PC-3 (cell line): ENCODE data around the gene AIMP1. TPM values are rescaled to one million over a fixed set of nuclear protein-coding genes. Genes with fewer than 3 reads are reported as not detected.
"Not testable (repeated sequence)": the region's sequence is repeated elsewhere in the genome, so short reads cannot be mapped to it uniquely, and the experiment has no call there.

Experiments
- ATAC-seq: fragments of 200-7000 bp; cut with Tn5 transposase; 2 replicates; pipeline ENCODE4 v1.9.1; 2020; ENCODE audit warnings: mild to moderate bottlenecking, moderate library complexity
- BruUV-seq: library from RNA; stranded (reverse); fragments of 400-500 nt; replicated peaks from 2 replicates; lab custom pipeline; 2021; lab: Mats Ljungman, UMichigan
- CTCF ChIA-PET: fragments of 300-600 bp; sonication (Branson Sonifier 250); formaldehyde crosslinking; loops from one replicate; lab custom pipeline; 2022; ENCODE audit warnings: antibody characterized with exemption; lab: Charles Lee
- POLR2A ChIA-PET: fragments of 300-600 bp; sonication (Branson Sonifier 250); formaldehyde crosslinking; loops from one replicate; lab custom pipeline; 2022; ENCODE audit warnings: antibody characterized with exemption; ENCODE audit not compliant: unreplicated experiment; lab: Charles Lee
- DNase-seq: peaks from one replicate; pipeline ENCODE4 v3.0.0-alpha.2; 2015
- H2AFZ ChIP-seq: fragments of 300-600 bp; sonication (generic); 2 replicates; pipeline ENCODE4 v1.6.0; 2016; ENCODE audit warnings: antibody characterized with exemption, low read length
- H3F3A ChIP-seq: fragments of 300-600 bp; sonication (generic); one replicate; pipeline ENCODE4 v1.6.0; 2017; ENCODE audit warnings: antibody characterized with exemption, low read length, control low read depth, mild to moderate bottlenecking; ENCODE audit not compliant: unreplicated experiment
- H3K27ac ChIP-seq: fragments of 300-600 bp; sonication (generic); 2 replicates; pipeline ENCODE4 v1.5.1; 2016; ENCODE audit warnings: mild to moderate bottlenecking, low read length
- H3K27me3 ChIP-seq: fragments of 300-600 bp; sonication (generic); 2 replicates; pipeline ENCODE4 v1.6.1; 2016; ENCODE audit warnings: low read length, mixed read lengths
- H3K36me3 ChIP-seq: fragments of 300-600 bp; sonication (generic); 2 replicates; pipeline ENCODE4 v1.6.1; 2016; ENCODE audit warnings: low read depth, mixed run types, low read length, mixed read lengths
- H3K4me1 ChIP-seq: fragments of 300-600 bp; sonication (generic); 2 replicates; pipeline ENCODE4 v1.5.1; 2016; ENCODE audit warnings: low read length; ENCODE audit not compliant: insufficient read depth
- H3K4me2 ChIP-seq: fragments of 300-600 bp; sonication (generic); 2 replicates; pipeline ENCODE4 v1.6.0; 2016; ENCODE audit warnings: low read length
- H3K4me3 ChIP-seq: fragments of 300-600 bp; sonication (generic); 2 replicates; pipeline ENCODE4 v1.5.1; 2016; ENCODE audit warnings: mild to moderate bottlenecking, low read length, mixed read lengths
- H3K79me2 ChIP-seq: fragments of 300-600 bp; sonication (generic); 2 replicates; pipeline ENCODE4 v1.6.1; 2017; ENCODE audit warnings: low read length, mixed read lengths
- H3K9ac ChIP-seq: fragments of 300-600 bp; sonication (generic); 2 replicates; pipeline ENCODE4 v1.6.0; 2016; ENCODE audit warnings: mild to moderate bottlenecking, low read length
- H3K9me2 ChIP-seq: fragments of 300-600 bp; sonication (generic); replicated peaks from 2 replicates; pipeline ENCODE4 v1.6.1; 2016; ENCODE audit warnings: mixed run types, low read length, mixed read lengths
- H3K9me3 ChIP-seq: fragments of 300-600 bp; sonication (generic); 2 replicates; pipeline ENCODE4 v1.6.1; 2016; ENCODE audit warnings: low read length, mixed read lengths
- H4K20me1 ChIP-seq: fragments of 300-600 bp; sonication (generic); 2 replicates; pipeline ENCODE4 v1.6.1; 2016; ENCODE audit warnings: low read length, mixed read lengths
- EZH2 ChIP-seq: fragments of 300-600 bp; sonication (generic); IDR thresholded peaks from one replicate; pipeline ENCODE4 v1.6.1; 2017; ENCODE audit warnings: antibody characterized with exemption, mild to moderate bottlenecking, low read length; ENCODE audit not compliant: unreplicated experiment
- EZH2phosphoT487 ChIP-seq: fragments of 300-600 bp; sonication (generic); IDR thresholded peaks from 2 replicates; pipeline ENCODE4 v1.6.1; 2018; ENCODE audit warnings: mild to moderate bottlenecking, antibody characterized with exemption, low read length, borderline replicate concordance
- intact Hi-C: fragments of 100-400 bp; cut with micrococcal nuclease; formaldehyde crosslinking; loops from 2 replicates; pipeline ENCODE4 v1.9.0; 2023
- total RNA-seq: library from RNA; depleted of rRNA; stranded (reverse); fragments of >200 nt; gene quantifications from 2 replicates; pipeline ENCODE4 v1.2.3, GENCODE V29; 2014
- TF ChIP-seq, protein P1 (sequence below): fragments of 300-600 bp; sonication (generic); conservative IDR thresholded peaks from 2 replicates; pipeline ENCODE4 v1.5.1; 2017; ENCODE audit warnings: antibody characterized with exemption, low read depth, mild to moderate bottlenecking, low read length

Gene AIMP1
- total RNA-seq, 1 experiment from 2014 or later: 15.9 TPM

- CTCF ChIA-PET: no interaction called here
- Histone ChIP-seq H3K9me3 (no peaks in the 10 kb centered on the region), H3K36me3 (no peaks in the 10 kb centered on the region), H3K9me2 (no peaks in the 10 kb centered on the region), H3K27me3 (no peaks in the 10 kb centered on the region), H3K79me2 (peaks cover 71% of the 10 kb centered on the region), H3K4me3 (peak overlapping the region; percentile 86; the same call in 1 of the 2 replicates), H2AFZ (no peak overlapping the region), H3K27ac (no peak overlapping the region), H3K9ac (no peak overlapping the region), H4K20me1 (no peaks in the 10 kb centered on the region), H3K4me2 (peak overlapping the region; percentile 90), H3F3A (no peaks in the 10 kb centered on the region), H3K4me1 (peaks cover 24% of the 10 kb centered on the region)
- POLR2A ChIA-PET: no interaction called here
- DNase-seq: peak; percentile 6
- intact Hi-C loops: loop anchor here (5.0 kb wide), 1 partner anchor 51 kb away; no protein-coding TSS in a partner anchor
- ATAC-seq: no peak
- BruUV-seq: no TSS peak
- no peak for TF ChIP-seq EZH2phosphoT487
- TF ChIP-seq EZH2: no peak
Measured at GRCh38 chr4:106318511-106318910, 2.2 kb downstream of the AIMP1 start.

DNA sequence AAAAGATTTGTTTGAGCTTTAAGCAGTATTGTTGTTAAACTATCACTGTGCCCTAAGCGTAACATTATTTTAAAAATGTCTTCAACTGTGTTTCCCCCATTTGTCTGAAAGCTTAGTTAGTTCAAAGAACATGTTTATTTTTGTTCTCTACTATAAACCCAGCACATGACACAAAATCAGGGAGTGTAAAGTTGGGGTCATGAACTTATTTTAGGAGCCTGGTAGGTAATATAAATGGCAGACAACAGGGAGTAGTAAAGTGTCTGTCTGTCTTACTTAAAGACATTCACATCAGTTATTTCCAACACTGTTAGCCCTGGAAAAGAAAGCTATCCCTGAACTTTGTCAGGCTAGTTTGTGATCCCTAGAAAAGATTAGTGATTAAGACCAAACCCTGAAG is 3.9 kb downstream of the AIMP1 start:
- H3K4me1 ChIP-seq: peaks cover 19% of the 10 kb centered on the region
- intact Hi-C loops: no loop called here
- no peak overlapping the region for H3K4me2 ChIP-seq
- POLR2A ChIA-PET: no interaction called here
- H4K20me1 ChIP-seq: no peaks in the 10 kb centered on the region
- H3K9me3 ChIP-seq: no peaks in the 10 kb centered on the region
- no peak overlapping the region for H3K27ac ChIP-seq
- ATAC-seq (no peak), DNase-seq (no peak)
- H2AFZ ChIP-seq: no peak overlapping the region
- H3K27me3 ChIP-seq: no peaks in the 10 kb centered on the region
- no peak overlapping the region for H3K9ac ChIP-seq
- no peaks in the 10 kb centered on the region for H3F3A ChIP-seq
- CTCF ChIA-PET: no interaction called here
- peaks cover 60% of the 10 kb centered on the region for H3K79me2 ChIP-seq
- TF ChIP-seq EZH2phosphoT487 (no peak), EZH2 (no peak)
- TF ChIP-seq, protein P1, sequence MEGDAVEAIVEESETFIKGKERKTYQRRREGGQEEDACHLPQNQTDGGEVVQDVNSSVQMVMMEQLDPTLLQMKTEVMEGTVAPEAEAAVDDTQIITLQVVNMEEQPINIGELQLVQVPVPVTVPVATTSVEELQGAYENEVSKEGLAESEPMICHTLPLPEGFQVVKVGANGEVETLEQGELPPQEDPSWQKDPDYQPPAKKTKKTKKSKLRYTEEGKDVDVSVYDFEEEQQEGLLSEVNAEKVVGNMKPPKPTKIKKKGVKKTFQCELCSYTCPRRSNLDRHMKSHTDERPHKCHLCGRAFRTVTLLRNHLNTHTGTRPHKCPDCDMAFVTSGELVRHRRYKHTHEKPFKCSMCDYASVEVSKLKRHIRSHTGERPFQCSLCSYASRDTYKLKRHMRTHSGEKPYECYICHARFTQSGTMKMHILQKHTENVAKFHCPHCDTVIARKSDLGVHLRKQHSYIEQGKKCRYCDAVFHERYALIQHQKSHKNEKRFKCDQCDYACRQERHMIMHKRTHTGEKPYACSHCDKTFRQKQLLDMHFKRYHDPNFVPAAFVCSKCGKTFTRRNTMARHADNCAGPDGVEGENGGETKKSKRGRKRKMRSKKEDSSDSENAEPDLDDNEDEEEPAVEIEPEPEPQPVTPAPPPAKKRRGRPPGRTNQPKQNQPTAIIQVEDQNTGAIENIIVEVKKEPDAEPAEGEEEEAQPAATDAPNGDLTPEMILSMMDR: no peak
- no peaks in the 10 kb centered on the region for H3K9me2 ChIP-seq
- no TSS peak for BruUV-seq
- H3K36me3 ChIP-seq: peaks cover 3% of the 10 kb centered on the region; the same call in 1 of the 2 replicates
- no peak overlapping the region for H3K4me3 ChIP-seq

- intact Hi-C loops, ATAC-seq, CTCF ChIA-PET: not testable (repeated sequence)
Measured at GRCh38 chr4:106321168-106321567, 4.8 kb downstream of the AIMP1 start.

DNA sequence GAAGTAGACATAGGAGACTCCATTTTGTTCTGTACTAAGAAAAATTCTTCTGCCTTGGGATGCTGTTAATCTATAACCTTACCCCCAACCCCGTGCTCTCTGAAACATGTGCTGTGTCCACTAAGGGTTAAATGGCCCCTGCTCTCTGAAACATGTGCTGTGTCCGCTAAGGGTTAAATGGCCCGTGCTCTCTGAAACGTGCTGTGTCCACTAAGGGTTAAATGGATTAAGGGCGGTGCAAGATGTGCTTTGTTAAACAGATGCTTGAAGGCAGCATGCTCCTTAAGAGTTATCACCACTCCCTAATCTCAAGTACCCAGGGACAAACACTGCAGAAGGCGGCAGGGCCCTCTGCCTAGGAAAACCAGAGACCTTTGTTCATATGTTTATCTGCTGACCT is 5.5 kb downstream of the AIMP1 start:
- not testable (repeated sequence) for H3K9me2 ChIP-seq, H3K36me3 ChIP-seq

More at GRCh38 chr4:106321168-106321567, 4.8 kb downstream of the AIMP1 start:
- POLR2A ChIA-PET, H3K27me3 ChIP-seq, H3K36me3 ChIP-seq, H3K27ac ChIP-seq, H3K4me3 ChIP-seq, DNase-seq, H3K9me3 ChIP-seq, H3K4me2 ChIP-seq, H4K20me1 ChIP-seq, H2AFZ ChIP-seq, H3K9me2 ChIP-seq, H3F3A ChIP-seq, H3K9ac ChIP-seq, BruUV-seq: not testable (repeated sequence)
- peaks cover 60% of the 10 kb centered on the region for H3K79me2 ChIP-seq
- H3K4me1 ChIP-seq: peaks cover 19% of the 10 kb centered on the region

More for the DNA sequence above, 5.5 kb downstream of the AIMP1 start:
- peaks cover 55% of the 10 kb centered on the region for H3K79me2 ChIP-seq
- CTCF ChIA-PET, BruUV-seq, H3K27ac ChIP-seq, H3K27me3 ChIP-seq, DNase-seq, POLR2A ChIA-PET, H3K4me2 ChIP-seq, H3F3A ChIP-seq, intact Hi-C loops, ATAC-seq, H4K20me1 ChIP-seq, H2AFZ ChIP-seq, H3K9ac ChIP-seq, H3K4me3 ChIP-seq, H3K9me3 ChIP-seq: not testable (repeated sequence)
- H3K4me1 ChIP-seq: peaks cover 19% of the 10 kb centered on the region
